Astrocyte of the hippocampus (primary cell): ENCODE results near the gene GLIS1.

Source experiments
- DNase-seq: peaks from one replicate; pipeline ENCODE4 v3.0.0; 2011; ENCODE audit warnings: low read depth, low spot score

Gene GLIS1

GRCh38 chr1:53511323-53511932, 227.5 kb downstream of the GLIS1 start:
- DNase-seq = no peak

- no peak for DNase-seq
Measured at GRCh38 chr1:53510215-53510614, 228.7 kb downstream of the GLIS1 start.

GRCh38 chr1:53509775-53510174, 229.2 kb downstream of the GLIS1 start:
- DNase-seq = no peak

GRCh38 chr1:53508991-53509666, 229.8 kb downstream of the GLIS1 start:
- peak; percentile 57 for DNase-seq

GRCh38 chr1:53508056-53508990, 230.6 kb downstream of the GLIS1 start:
- DNase-seq = no peak

- DNase-seq = no peak
Measured at GRCh38 chr1:53507116-53507820, 231.7 kb downstream of the GLIS1 start.

GRCh38 chr1:53506355-53507050, 232.5 kb downstream of the GLIS1 start:
- DNase-seq = no peak

GRCh38 chr1:53505891-53506290, 233.1 kb downstream of the GLIS1 start:
- no peak for DNase-seq

GRCh38 chr1:53505401-53505800, 233.6 kb downstream of the GLIS1 start:
- DNase-seq = no peak

GRCh38 chr1:53504901-53505300, 234.1 kb downstream of the GLIS1 start:
- no peak for DNase-seq

- no peak for DNase-seq
Measured at GRCh38 chr1:53503433-53504217, 235.3 kb downstream of the GLIS1 start.

GRCh38 chr1:53502641-53503432, 236.1 kb downstream of the GLIS1 start:
- DNase-seq = no peak

- DNase-seq = no peak
Measured at GRCh38 chr1:53501065-53502005, 237.6 kb downstream of the GLIS1 start.

GRCh38 chr1:53500204-53501064, 238.5 kb downstream of the GLIS1 start:
- DNase-seq = no peak

- DNase-seq = no peak
Measured at GRCh38 chr1:53499257-53500203, 239.4 kb downstream of the GLIS1 start.

GRCh38 chr1:53498555-53499131, 240.3 kb downstream of the GLIS1 start:
- DNase-seq = peak; percentile 73
